ENCODE results near the gene MICB. TPM values are rescaled to one million over a fixed set of nuclear protein-coding genes. Genes with fewer than 3 reads are reported as not detected.

MICB gene
- 24.8 TPM for polyA plus RNA-seq (2013, experiment 1 of 2)
- polyA plus RNA-seq (2013, experiment 2 of 2), result 24.8 TPM

DNA sequence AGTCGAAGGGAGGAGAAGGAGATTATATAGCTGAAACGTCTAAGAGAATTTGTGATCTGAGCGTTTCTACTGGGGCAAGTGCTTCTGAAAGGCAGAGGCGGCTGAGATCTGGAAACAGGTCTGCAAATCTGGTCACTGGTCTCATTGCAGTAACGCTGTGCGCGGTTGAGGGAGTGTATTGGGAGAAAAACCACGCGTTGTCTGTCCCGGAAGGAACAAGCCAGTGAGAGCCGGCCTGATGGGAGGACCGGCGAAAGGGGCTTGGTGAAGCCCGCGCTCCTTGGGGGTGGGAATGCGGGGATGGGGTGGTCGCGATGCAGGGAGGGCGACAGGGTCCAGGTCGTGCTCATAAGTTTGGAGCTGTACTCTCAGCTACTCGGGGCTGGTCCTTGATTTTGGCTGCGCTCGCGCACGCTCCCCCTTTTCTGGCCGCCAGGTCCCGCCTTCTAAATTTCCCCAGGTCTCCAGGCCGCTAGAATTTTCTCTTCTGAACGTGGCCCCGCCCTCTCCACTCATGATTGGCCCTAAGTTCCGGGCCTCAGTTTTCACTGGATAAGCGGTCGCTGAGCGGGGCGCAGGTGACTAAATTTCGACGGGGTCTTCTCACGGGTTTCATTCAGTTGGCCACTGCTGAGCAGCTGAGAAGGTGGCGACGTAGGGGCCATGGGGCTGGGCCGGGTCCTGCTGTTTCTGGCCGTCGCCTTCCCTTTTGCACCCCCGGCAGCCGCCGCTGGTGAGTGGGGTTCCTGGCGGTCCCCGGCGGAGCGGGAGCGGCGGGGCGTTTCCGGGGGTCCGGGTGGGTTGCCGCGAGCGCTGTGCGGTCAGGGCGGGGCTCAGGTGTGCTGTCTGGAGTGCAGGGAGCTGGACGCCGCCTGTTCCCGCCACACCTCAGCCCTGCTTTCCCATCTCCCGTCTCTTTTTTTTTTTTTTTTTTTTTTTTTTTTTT lies at the start of gene MICB:
MICB (plus strand) TSS at position 615 of the 946 bp plus-strand sequence; CDS start at position 664, 49 bp downstream.
- Histone ChIP-seq H3K18ac (ENCODE audit: low read depth in 1 of 2, low read length in 2 of 2) (peak within 1 kb of the TSS in 1 of 2 experiments; percentile 21), H3K36me3 (ENCODE audit: control insufficient read depth in 1 of 2, insufficient read depth in 2 of 2, low read depth in 1 of 2, low read length in 2 of 2) (no peaks in the 10 kb centered on the region), H2BK12ac (ENCODE audit: low read length in 2 of 2) (no peak within 1 kb of the TSS), H3K23ac (ENCODE audit: low read length in 2 of 2) (peak within 1 kb of the TSS in 1 of 2 experiments; percentile 60), H2AK5ac (ENCODE audit: low read length, severe bottlenecking) (peak within 1 kb of the TSS; percentile 19), H3K79me1 (replicated peaks; ENCODE audit: low read length, poor library complexity, severe bottlenecking) (peaks cover 14% of the 10 kb centered on the region), H4K91ac (ENCODE audit: low read length) (peak within 1 kb of the TSS; percentile 61), H2BK120ac (ENCODE audit: low read depth, low read length) (no peak within 1 kb of the TSS), H3K4me3 (ENCODE audit: insufficient read depth in 1 of 2, low read depth in 1 of 2, low read length in 2 of 2) (peak within 1 kb of the TSS; percentile 81 to 88), H2AFZ (ENCODE audit: low read depth, low read length) (peak within 1 kb of the TSS; percentile 96), H2BK5ac (ENCODE audit: low read depth, low read length, poor library complexity, severe bottlenecking) (no peak within 1 kb of the TSS), H3K27me3 (ENCODE audit: control insufficient read depth in 1 of 2, insufficient read depth in 1 of 2, low read length in 2 of 2) (no peaks in the 10 kb centered on the region), H3K4ac (ENCODE audit: low read depth in 1 of 2, low read length in 2 of 2) (peak within 1 kb of the TSS in 1 of 2 experiments; percentile 49), H4K8ac (ENCODE audit: low read length) (peak within 1 kb of the TSS; percentile 49), H3K14ac (ENCODE audit: low read length in 2 of 2) (no peak within 1 kb of the TSS), H3K9me3 (ENCODE audit: control insufficient read depth, low read length) (no peaks in the 10 kb centered on the region), H3K4me1 (ENCODE audit: control insufficient read depth, insufficient read depth, low read depth, low read length) (peaks cover 18% of the 10 kb centered on the region), H3K27ac (ENCODE audit: low read length, poor library complexity, severe bottlenecking) (peak within 1 kb of the TSS; percentile 70), H2BK15ac (ENCODE audit: low read depth, poor library complexity, severe bottlenecking) (peak within 1 kb of the TSS; percentile 90), H3K9ac (ENCODE audit: low read length) (peak within 1 kb of the TSS; percentile 81), H3K4me2 (ENCODE audit: low read length, poor library complexity, severe bottlenecking) (peak within 1 kb of the TSS; percentile 99)
- DNase-seq, result peak; percentile 90
- WGBS, result 2% methylated on average over 57 of the region's 64 CpGs

- H2BK5ac ChIP-seq (ENCODE audit: low read depth, low read length, poor library complexity, severe bottlenecking), result no peak overlapping the region
- H3K4me2 ChIP-seq (ENCODE audit: low read length, poor library complexity, severe bottlenecking), result no peak overlapping the region
- H3K4me3 ChIP-seq (ENCODE audit: insufficient read depth in 1 of 2, low read depth in 1 of 2, low read length in 2 of 2), result no peak overlapping the region
- no peaks in the 10 kb centered on the region for H3K4me1 ChIP-seq (ENCODE audit: control insufficient read depth, insufficient read depth, low read depth, low read length)
- H4K91ac ChIP-seq (ENCODE audit: low read length), result no peak overlapping the region
- no peak overlapping the region for H4K8ac ChIP-seq (ENCODE audit: low read length)
- H2BK12ac ChIP-seq (ENCODE audit: low read length in 2 of 2), result no peak overlapping the region
- DNase-seq, result no peak
- WGBS, result 75% methylated on average over 4 of the region's 4 CpGs
- H3K27ac ChIP-seq (ENCODE audit: low read length, poor library complexity, severe bottlenecking), result no peak overlapping the region
- H2AFZ ChIP-seq (ENCODE audit: low read depth, low read length), result no peak overlapping the region
- no peak overlapping the region for H2BK120ac ChIP-seq (ENCODE audit: low read depth, low read length)
- H3K4ac ChIP-seq (ENCODE audit: low read depth in 1 of 2, low read length in 2 of 2), result no peak overlapping the region
- no peaks in the 10 kb centered on the region for H3K79me1 ChIP-seq (replicated peaks; ENCODE audit: low read length, poor library complexity, severe bottlenecking)
- no peak overlapping the region for H3K14ac ChIP-seq (ENCODE audit: low read length in 2 of 2)
- no peak overlapping the region for H2AK5ac ChIP-seq (ENCODE audit: low read length, severe bottlenecking)
- no peak overlapping the region for H3K18ac ChIP-seq (ENCODE audit: low read depth in 1 of 2, low read length in 2 of 2)
- no peak overlapping the region for H2BK15ac ChIP-seq (ENCODE audit: low read depth, poor library complexity, severe bottlenecking)
- no peaks in the 10 kb centered on the region for H3K36me3 ChIP-seq (ENCODE audit: control insufficient read depth in 1 of 2, insufficient read depth in 2 of 2, low read depth in 1 of 2, low read length in 2 of 2)
- H3K9ac ChIP-seq (ENCODE audit: low read length), result no peak overlapping the region
- H3K23ac ChIP-seq (ENCODE audit: low read length in 2 of 2), result no peak overlapping the region
- H3K27me3 ChIP-seq (ENCODE audit: control insufficient read depth in 1 of 2, insufficient read depth in 1 of 2, low read length in 2 of 2), result peaks cover 0 to 3% of the 10 kb centered on the region in 2 experiments
- H3K9me3 ChIP-seq (ENCODE audit: control insufficient read depth, low read length), result peaks cover 3% of the 10 kb centered on the region
These were observed 47.2 kb upstream of the MICB start for GRCh38 chr6:31450751-31451150.

DNA sequence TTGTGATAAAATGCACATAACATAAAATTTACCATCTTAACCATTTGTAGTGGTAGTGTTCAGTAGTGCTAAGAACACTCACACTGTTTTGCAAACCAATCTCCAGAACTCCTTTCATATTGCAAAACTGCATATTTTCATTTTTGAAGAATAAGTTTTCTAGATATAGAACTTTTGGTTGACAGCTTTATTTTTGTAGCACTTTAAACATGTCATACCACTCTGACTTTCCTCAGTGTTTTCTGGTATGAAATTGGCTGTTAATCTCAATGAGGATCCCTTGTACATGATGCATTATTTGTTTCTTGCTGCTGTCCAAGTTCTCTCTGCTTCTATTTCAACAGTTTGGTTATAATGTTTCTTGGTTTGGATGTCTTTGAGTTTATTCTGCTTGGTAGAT lies 45.1 kb upstream of the MICB start:
- no peak for DNase-seq
- Histone ChIP-seq H2AFZ (ENCODE audit: low read depth, low read length) (no peak overlapping the region), H3K27ac (ENCODE audit: low read length, poor library complexity, severe bottlenecking) (no peak overlapping the region), H3K79me1 (replicated peaks; ENCODE audit: low read length, poor library complexity, severe bottlenecking) (no peaks in the 10 kb centered on the region), H3K4me2 (ENCODE audit: low read length, poor library complexity, severe bottlenecking) (no peak overlapping the region), H4K91ac (ENCODE audit: low read length) (no peak overlapping the region), H2BK15ac (ENCODE audit: low read depth, poor library complexity, severe bottlenecking) (no peak overlapping the region), H2BK5ac (ENCODE audit: low read depth, low read length, poor library complexity, severe bottlenecking) (no peak overlapping the region), H3K23ac (ENCODE audit: low read length in 2 of 2) (no peak overlapping the region), H3K4me1 (ENCODE audit: control insufficient read depth, insufficient read depth, low read depth, low read length) (no peaks in the 10 kb centered on the region), H4K8ac (ENCODE audit: low read length) (no peak overlapping the region), H2AK5ac (ENCODE audit: low read length, severe bottlenecking) (no peak overlapping the region), H3K27me3 (ENCODE audit: control insufficient read depth in 1 of 2, insufficient read depth in 1 of 2, low read length in 2 of 2) (peaks cover 3 to 12% of the 10 kb centered on the region in 2 experiments), H2BK12ac (ENCODE audit: low read length in 2 of 2) (no peak overlapping the region), H2BK120ac (ENCODE audit: low read depth, low read length) (no peak overlapping the region), H3K18ac (ENCODE audit: low read depth in 1 of 2, low read length in 2 of 2) (no peak overlapping the region), H3K9me3 (ENCODE audit: control insufficient read depth, low read length) (peaks cover 3% of the 10 kb centered on the region), H3K4ac (ENCODE audit: low read depth in 1 of 2, low read length in 2 of 2) (no peak overlapping the region), H3K9ac (ENCODE audit: low read length) (no peak overlapping the region), H3K14ac (ENCODE audit: low read length in 2 of 2) (no peak overlapping the region), H3K4me3 (ENCODE audit: insufficient read depth in 1 of 2, low read depth in 1 of 2, low read length in 2 of 2) (no peak overlapping the region), H3K36me3 (ENCODE audit: control insufficient read depth in 1 of 2, insufficient read depth in 2 of 2, low read depth in 1 of 2, low read length in 2 of 2) (no peaks in the 10 kb centered on the region)

DNA sequence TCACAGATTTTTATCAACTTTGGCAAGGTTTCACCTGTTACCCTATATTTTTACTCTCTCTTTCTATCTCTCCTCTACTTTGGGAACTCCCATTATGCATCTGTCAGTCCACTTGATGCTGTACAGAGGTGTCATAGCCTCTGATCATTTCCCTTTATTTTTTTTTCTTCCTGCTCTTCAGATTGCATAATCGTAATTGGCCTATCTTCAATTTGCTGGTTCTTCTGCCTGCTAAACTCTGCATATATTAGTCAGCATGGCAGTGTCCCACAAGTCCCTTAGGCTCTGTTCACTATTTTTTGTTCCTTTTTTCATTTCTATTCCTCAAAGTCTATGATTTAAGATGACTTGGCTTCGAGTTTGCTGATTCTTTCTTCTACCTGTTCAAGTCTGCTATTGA lies 44.7 kb upstream of the MICB start:
- no peaks in the 10 kb centered on the region for H3K36me3 ChIP-seq (ENCODE audit: control insufficient read depth in 1 of 2, insufficient read depth in 2 of 2, low read depth in 1 of 2, low read length in 2 of 2)
- no peaks in the 10 kb centered on the region for H3K79me1 ChIP-seq (replicated peaks; ENCODE audit: low read length, poor library complexity, severe bottlenecking)
- no peak overlapping the region for H2BK12ac ChIP-seq (ENCODE audit: low read length in 2 of 2)
- H2BK15ac ChIP-seq (ENCODE audit: low read depth, poor library complexity, severe bottlenecking), result no peak overlapping the region
- H2AK5ac ChIP-seq (ENCODE audit: low read length, severe bottlenecking), result no peak overlapping the region
- no peak overlapping the region for H3K4me3 ChIP-seq (ENCODE audit: insufficient read depth in 1 of 2, low read depth in 1 of 2, low read length in 2 of 2)
- no peaks in the 10 kb centered on the region for H3K4me1 ChIP-seq (ENCODE audit: control insufficient read depth, insufficient read depth, low read depth, low read length)
- WGBS, result 62% methylated on average over 2 of the region's 2 CpGs
- H3K27me3 ChIP-seq (ENCODE audit: control insufficient read depth in 1 of 2, insufficient read depth in 1 of 2, low read length in 2 of 2), result peaks cover 3 to 12% of the 10 kb centered on the region in 2 experiments
- H3K27ac ChIP-seq (ENCODE audit: low read length, poor library complexity, severe bottlenecking), result no peak overlapping the region
- H3K18ac ChIP-seq (ENCODE audit: low read depth in 1 of 2, low read length in 2 of 2), result no peak overlapping the region
- H3K14ac ChIP-seq (ENCODE audit: low read length in 2 of 2), result no peak overlapping the region
- H3K23ac ChIP-seq (ENCODE audit: low read length in 2 of 2), result no peak overlapping the region
- no peak overlapping the region for H4K91ac ChIP-seq (ENCODE audit: low read length)
- no peak overlapping the region for H3K9ac ChIP-seq (ENCODE audit: low read length)
- H2BK120ac ChIP-seq (ENCODE audit: low read depth, low read length), result no peak overlapping the region
- H3K9me3 ChIP-seq (ENCODE audit: control insufficient read depth, low read length), result peaks cover 3% of the 10 kb centered on the region
- no peak overlapping the region for H4K8ac ChIP-seq (ENCODE audit: low read length)
- no peak for DNase-seq
- H3K4me2 ChIP-seq (ENCODE audit: low read length, poor library complexity, severe bottlenecking), result no peak overlapping the region
- H2BK5ac ChIP-seq (ENCODE audit: low read depth, low read length, poor library complexity, severe bottlenecking), result no peak overlapping the region
- H2AFZ ChIP-seq (ENCODE audit: low read depth, low read length), result no peak overlapping the region
- H3K4ac ChIP-seq (ENCODE audit: low read depth in 1 of 2, low read length in 2 of 2), result no peak overlapping the region

Data from mesenchymal stem cell (in vitro differentiated cells and primary cell).